Measurements from ENCODE around the gene ARHGEF11.

DNA sequence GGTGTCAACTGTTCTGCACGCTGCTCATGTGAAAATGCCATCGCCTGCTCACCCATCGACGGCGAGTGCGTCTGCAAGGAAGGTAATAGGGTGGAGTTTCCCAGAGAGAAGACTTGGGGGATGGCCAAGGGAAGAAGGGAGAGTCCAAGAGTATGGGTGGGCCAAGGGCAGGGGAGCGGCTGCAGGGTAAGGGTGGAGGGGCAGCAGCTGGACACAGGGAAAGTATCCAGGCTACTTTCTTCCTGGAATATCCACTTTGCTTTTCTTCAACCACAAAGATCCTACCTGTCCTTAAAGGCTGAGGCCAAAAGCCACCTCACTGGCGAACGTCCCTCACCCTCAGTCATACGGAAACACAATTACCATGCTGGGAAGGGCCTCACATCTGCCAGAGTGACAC is 136.6 kb downstream of the ARHGEF11 start:
- TF ChIP-seq, protein P1, sequence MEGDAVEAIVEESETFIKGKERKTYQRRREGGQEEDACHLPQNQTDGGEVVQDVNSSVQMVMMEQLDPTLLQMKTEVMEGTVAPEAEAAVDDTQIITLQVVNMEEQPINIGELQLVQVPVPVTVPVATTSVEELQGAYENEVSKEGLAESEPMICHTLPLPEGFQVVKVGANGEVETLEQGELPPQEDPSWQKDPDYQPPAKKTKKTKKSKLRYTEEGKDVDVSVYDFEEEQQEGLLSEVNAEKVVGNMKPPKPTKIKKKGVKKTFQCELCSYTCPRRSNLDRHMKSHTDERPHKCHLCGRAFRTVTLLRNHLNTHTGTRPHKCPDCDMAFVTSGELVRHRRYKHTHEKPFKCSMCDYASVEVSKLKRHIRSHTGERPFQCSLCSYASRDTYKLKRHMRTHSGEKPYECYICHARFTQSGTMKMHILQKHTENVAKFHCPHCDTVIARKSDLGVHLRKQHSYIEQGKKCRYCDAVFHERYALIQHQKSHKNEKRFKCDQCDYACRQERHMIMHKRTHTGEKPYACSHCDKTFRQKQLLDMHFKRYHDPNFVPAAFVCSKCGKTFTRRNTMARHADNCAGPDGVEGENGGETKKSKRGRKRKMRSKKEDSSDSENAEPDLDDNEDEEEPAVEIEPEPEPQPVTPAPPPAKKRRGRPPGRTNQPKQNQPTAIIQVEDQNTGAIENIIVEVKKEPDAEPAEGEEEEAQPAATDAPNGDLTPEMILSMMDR (IDR thresholded peaks at IDR 0.05) = no peak
- TF ChIP-seq POLR2AphosphoS5 (IDR thresholded peaks at IDR 0.05) = no peak
